HEK293 (cell line): ENCODE measurements around the gene UBR4.

ENCODE experiments used
- CTCF ChIA-PET: fragments of 350-600 bp; formaldehyde crosslinking; extraction: SDS; loops from one replicate; lab custom pipeline; 2021; ENCODE audit warnings: antibody characterized with exemption; lab: Yijun Ruan, JAX
- POLR2A ChIA-PET: fragments of 300-600 bp; formaldehyde crosslinking; extraction: SDS; loops from one replicate; lab custom pipeline; 2020; ENCODE audit warnings: antibody characterized with exemption, inconsistent platforms; lab: Yijun Ruan, JAX
- H3K27ac ChIP-seq: fragments of 200-500 bp; sonication (Bioruptor generic); 2 replicates; pipeline ENCODE4 v1.5.1; 2014; ENCODE audit warnings: low read depth, low read length, control low read depth, inconsistent platforms; ENCODE audit errors: extremely low read depth
- H3K36me3 ChIP-seq, 2 experiments: fragments of 200-500 bp in 1 of 2; sonication (Bioruptor generic) in 1 of 2; 1 replicate in 1 of 2; 2 replicates in 1 of 2; pipeline ENCODE4 v1.5.1; 2014 to 2017; ENCODE audit warnings: inconsistent platforms in 2 of 2, low read length in 2 of 2; ENCODE audit not compliant: control insufficient read depth in 2 of 2, insufficient read depth in 1 of 2
- H3K4me1 ChIP-seq: fragments of 200-500 bp; sonication (Bioruptor generic); 2 replicates; pipeline ENCODE4 v1.5.1; 2014; ENCODE audit warnings: mild to moderate bottlenecking, low read length, inconsistent platforms; ENCODE audit not compliant: control insufficient read depth, insufficient read depth
- H3K4me3 ChIP-seq: 2 replicates; pipeline ENCODE4 v1.5.1; 2011; ENCODE audit warnings: low read depth, mild to moderate bottlenecking, control low read depth, low read length, moderate library complexity
- H3K9me3 ChIP-seq: fragments of 200-500 bp; sonication (Bioruptor generic); 2 replicates; pipeline ENCODE4 v1.5.1; 2014; ENCODE audit warnings: low read depth, low read length, inconsistent platforms; ENCODE audit not compliant: control insufficient read depth, insufficient read depth
- HOXA7 ChIP-seq: sonication (generic); formaldehyde crosslinking; IDR thresholded peaks from 2 replicates; pipeline ENCODE4 v1.8.1; 2022; ENCODE audit warnings: missing genetic modification reagents, borderline replicate concordance
- KLF10 ChIP-seq: fragments of 450-650 bp; IDR thresholded peaks from 2 replicates; pipeline ENCODE4 v1.5.1; 2018; ENCODE audit warnings: missing biosample characterization, mild to moderate bottlenecking, missing genetic modification characterization
- SCRT1 ChIP-seq: fragments of 450-650 bp; formaldehyde crosslinking; IDR thresholded peaks from 2 replicates; pipeline ENCODE4 v1.5.1; 2016; ENCODE audit warnings: missing biosample characterization, missing genetic modification characterization, borderline replicate concordance
- WT1 ChIP-seq: fragments of 450-650 bp; formaldehyde crosslinking; IDR thresholded peaks from 2 replicates; pipeline ENCODE4 v1.5.1; 2016; ENCODE audit warnings: missing biosample characterization, missing genetic modification characterization
- ZBTB1 ChIP-seq: fragments of 450-650 bp; formaldehyde crosslinking; IDR thresholded peaks from 2 replicates; pipeline ENCODE4 v1.5.1; 2016; ENCODE audit warnings: missing biosample characterization, missing genetic modification characterization
- ZFP69B ChIP-seq: fragments of 450-650 bp; formaldehyde crosslinking; IDR thresholded peaks from 2 replicates; pipeline ENCODE4 v1.5.1; 2016; ENCODE audit warnings: missing biosample characterization, missing genetic modification characterization
- ZNF169 ChIP-seq: fragments of 450-650 bp; formaldehyde crosslinking; IDR thresholded peaks from 2 replicates; pipeline ENCODE4 v1.5.1; 2016; ENCODE audit warnings: missing biosample characterization, missing genetic modification characterization
- ZNF174 ChIP-seq: fragments of 450-650 bp; formaldehyde crosslinking; IDR thresholded peaks from 2 replicates; pipeline ENCODE4 v1.5.0; 2017; ENCODE audit warnings: missing biosample characterization, mild to moderate bottlenecking, missing genetic modification characterization
- ZNF175 ChIP-seq: fragments of 450-650 bp; formaldehyde crosslinking; IDR thresholded peaks from 2 replicates; pipeline ENCODE4 v1.5.1; 2016; ENCODE audit warnings: missing biosample characterization, missing genetic modification characterization
- ZNF19 ChIP-seq: fragments of 450-650 bp; formaldehyde crosslinking; IDR thresholded peaks from 2 replicates; pipeline ENCODE4; 2016; ENCODE audit warnings: missing biosample characterization, missing genetic modification characterization, low read depth
- ZNF214 ChIP-seq: fragments of 450-650 bp; formaldehyde crosslinking; IDR thresholded peaks from 2 replicates; pipeline ENCODE4 v1.5.1; 2017; ENCODE audit warnings: missing biosample characterization, mild to moderate bottlenecking, missing genetic modification characterization, borderline replicate concordance
- ZNF266 ChIP-seq: fragments of 450-650 bp; formaldehyde crosslinking; IDR thresholded peaks from 2 replicates; pipeline ENCODE4 v1.5.1; 2016; ENCODE audit warnings: missing biosample characterization, missing genetic modification characterization, low read depth
- ZNF274 ChIP-seq, 2 experiments: fragments of 200-500 bp in 1 of 2; fragments of 450-650 bp in 1 of 2; sonication (Bioruptor generic) in 1 of 2; formaldehyde crosslinking in 1 of 2; IDR thresholded peaks; 2 replicates each; pipeline versions ENCODE4 v1.5.1 to v1.6.1; 2014 to 2016; ENCODE audit warnings: borderline replicate concordance in 1 of 2, inconsistent platforms in 1 of 2, low read length in 1 of 2, missing biosample characterization in 1 of 2, missing genetic modification characterization in 1 of 2
- ZNF433 ChIP-seq: fragments of 450-650 bp; formaldehyde crosslinking; IDR thresholded peaks from 2 replicates; pipeline ENCODE4 v1.5.1; 2016; ENCODE audit warnings: missing biosample characterization, missing genetic modification characterization, low read depth
- ZNF510 ChIP-seq: fragments of 450-650 bp; formaldehyde crosslinking; IDR thresholded peaks from 2 replicates; pipeline ENCODE4 v1.5.1; 2018; ENCODE audit warnings: mild to moderate bottlenecking, missing genetic modification characterization, missing biosample characterization; ENCODE audit not compliant: insufficient replicate concordance
- ZNF521 ChIP-seq: fragments of 450-650 bp; formaldehyde crosslinking; IDR thresholded peaks from 2 replicates; pipeline ENCODE4 v1.5.1; 2017; ENCODE audit warnings: missing biosample characterization, mild to moderate bottlenecking, missing genetic modification characterization
- ZNF530 ChIP-seq: fragments of 450-650 bp; formaldehyde crosslinking; IDR thresholded peaks from 2 replicates; pipeline ENCODE4 v1.5.1; 2016; ENCODE audit warnings: low read depth, missing biosample characterization, missing genetic modification characterization
- ZNF658 ChIP-seq: fragments of 450-650 bp; formaldehyde crosslinking; IDR thresholded peaks from 2 replicates; pipeline ENCODE4; 2016; ENCODE audit warnings: missing biosample characterization, missing genetic modification characterization
- ZNF670 ChIP-seq: fragments of 450-650 bp; formaldehyde crosslinking; IDR thresholded peaks from 2 replicates; pipeline ENCODE4 v1.5.1; 2016; ENCODE audit warnings: missing biosample characterization, missing genetic modification characterization, low read depth
- ZNF768 ChIP-seq: fragments of 450-650 bp; formaldehyde crosslinking; IDR thresholded peaks from 2 replicates; pipeline ENCODE4 v1.5.1; 2018; ENCODE audit warnings: missing biosample characterization, mild to moderate bottlenecking, missing genetic modification characterization
- ZNF776 ChIP-seq: fragments of 450-650 bp; formaldehyde crosslinking; IDR thresholded peaks from 2 replicates; pipeline ENCODE4 v1.5.0; 2017; ENCODE audit warnings: missing biosample characterization, missing genetic modification characterization, borderline replicate concordance
- TF ChIP-seq, protein P1 (sequence below): fragments of 450-650 bp; formaldehyde crosslinking; IDR thresholded peaks from 2 replicates; pipeline ENCODE4 v1.5.1; 2016; ENCODE audit warnings: missing biosample characterization, missing genetic modification characterization
- TF ChIP-seq, protein P2 (sequence below): fragments of 450-650 bp; formaldehyde crosslinking; IDR thresholded peaks from 2 replicates; pipeline ENCODE4 v1.5.1; 2017; ENCODE audit warnings: missing biosample characterization, missing genetic modification characterization

The UBR4 gene

DNA sequence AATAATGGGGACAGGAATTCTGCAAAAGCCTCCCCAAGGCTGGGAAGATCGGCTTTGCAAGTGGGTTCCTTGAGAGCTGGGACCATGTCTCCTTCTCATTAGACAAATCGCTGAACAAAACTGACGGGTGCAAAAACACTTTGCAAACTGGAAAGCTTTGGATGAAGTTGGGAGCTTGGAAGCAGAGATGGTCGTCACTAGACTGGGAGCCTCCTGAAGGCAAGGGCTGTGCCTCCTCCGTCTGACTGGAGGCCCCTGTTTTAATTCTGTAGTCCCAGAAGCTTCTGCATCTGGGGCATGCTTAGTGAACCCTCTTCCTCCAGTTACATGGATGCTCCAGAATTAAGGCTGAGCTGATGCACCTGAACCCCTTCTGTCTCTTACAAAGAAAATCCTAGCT, 171.3 kb downstream of the UBR4 start:
- H3K27ac ChIP-seq, result no peak overlapping the region
- CTCF ChIA-PET, result interaction anchor here (1.1 kb wide), 2 partner anchors 12 to 132 kb away, joined by 3 to 4 read pairs; no protein-coding TSS in a partner anchor
- no peaks in the 10 kb centered on the region for H3K36me3 ChIP-seq
- POLR2A ChIA-PET, result no interaction called here
- no peak overlapping the region for H3K4me3 ChIP-seq
- H3K4me1 ChIP-seq, result 0 out of 2 replicates have a peak, but pooled peaks cover 4% of the 10 kb centered on the region
- H3K9me3 ChIP-seq, result no peaks in the 10 kb centered on the region
- TF ChIP-seq, protein P1, sequence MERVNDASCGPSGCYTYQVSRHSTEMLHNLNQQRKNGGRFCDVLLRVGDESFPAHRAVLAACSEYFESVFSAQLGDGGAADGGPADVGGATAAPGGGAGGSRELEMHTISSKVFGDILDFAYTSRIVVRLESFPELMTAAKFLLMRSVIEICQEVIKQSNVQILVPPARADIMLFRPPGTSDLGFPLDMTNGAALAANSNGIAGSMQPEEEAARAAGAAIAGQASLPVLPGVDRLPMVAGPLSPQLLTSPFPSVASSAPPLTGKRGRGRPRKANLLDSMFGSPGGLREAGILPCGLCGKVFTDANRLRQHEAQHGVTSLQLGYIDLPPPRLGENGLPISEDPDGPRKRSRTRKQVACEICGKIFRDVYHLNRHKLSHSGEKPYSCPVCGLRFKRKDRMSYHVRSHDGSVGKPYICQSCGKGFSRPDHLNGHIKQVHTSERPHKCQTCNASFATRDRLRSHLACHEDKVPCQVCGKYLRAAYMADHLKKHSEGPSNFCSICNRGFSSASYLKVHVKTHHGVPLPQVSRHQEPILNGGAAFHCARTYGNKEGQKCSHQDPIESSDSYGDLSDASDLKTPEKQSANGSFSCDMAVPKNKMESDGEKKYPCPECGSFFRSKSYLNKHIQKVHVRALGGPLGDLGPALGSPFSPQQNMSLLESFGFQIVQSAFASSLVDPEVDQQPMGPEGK (tag by site-specific recombination), result no peak
- TF ChIP-seq SCRT1 (tag by site-specific recombination) (no peak), ZNF521 (tag by site-specific recombination) (no peak), ZNF658 (tag by site-specific recombination) (no peak), ZNF169 (no peak), ZNF214 (tag by site-specific recombination) (no peak), ZNF175 (tag by site-specific recombination) (no peak), HOXA7 (CRISPR knock-in tag) (no peak), ZNF19 (tag by site-specific recombination) (no peak), ZNF768 (no peak), ZNF530 (tag by site-specific recombination) (no peak), ZNF266 (no peak), ZBTB1 (tag by site-specific recombination) (no peak), KLF10 (no peak), ZNF670 (tag by site-specific recombination) (no peak)
- TF ChIP-seq, all 188 proteins: peak for 0

GRCh38 chr1:19038096-19038495, 172.0 kb downstream of the UBR4 start:
- Histone ChIP-seq H3K36me3 (no peaks in the 10 kb centered on the region), H3K4me1 (0 out of 2 replicates have a peak, but pooled peaks cover 4% of the 10 kb centered on the region), H3K4me3 (no peak overlapping the region), H3K9me3 (no peaks in the 10 kb centered on the region)
- no peak for TF ChIP-seq ZFP69B (tag by site-specific recombination)
- TF ChIP-seq, protein P2, sequence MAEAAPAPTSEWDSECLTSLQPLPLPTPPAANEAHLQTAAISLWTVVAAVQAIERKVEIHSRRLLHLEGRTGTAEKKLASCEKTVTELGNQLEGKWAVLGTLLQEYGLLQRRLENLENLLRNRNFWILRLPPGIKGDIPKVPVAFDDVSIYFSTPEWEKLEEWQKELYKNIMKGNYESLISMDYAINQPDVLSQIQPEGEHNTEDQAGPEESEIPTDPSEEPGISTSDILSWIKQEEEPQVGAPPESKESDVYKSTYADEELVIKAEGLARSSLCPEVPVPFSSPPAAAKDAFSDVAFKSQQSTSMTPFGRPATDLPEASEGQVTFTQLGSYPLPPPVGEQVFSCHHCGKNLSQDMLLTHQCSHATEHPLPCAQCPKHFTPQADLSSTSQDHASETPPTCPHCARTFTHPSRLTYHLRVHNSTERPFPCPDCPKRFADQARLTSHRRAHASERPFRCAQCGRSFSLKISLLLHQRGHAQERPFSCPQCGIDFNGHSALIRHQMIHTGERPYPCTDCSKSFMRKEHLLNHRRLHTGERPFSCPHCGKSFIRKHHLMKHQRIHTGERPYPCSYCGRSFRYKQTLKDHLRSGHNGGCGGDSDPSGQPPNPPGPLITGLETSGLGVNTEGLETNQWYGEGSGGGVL, result no peak
- TF ChIP-seq WT1 (tag by site-specific recombination), result no peak
- TF ChIP-seq, all 188 proteins: peak for 0
- ChIA-PET POLR2A (interaction anchor here (1.3 kb wide), 1 partner anchor 81 kb away, joined by 3 read pairs; no protein-coding TSS in a partner anchor), CTCF (interaction anchor here (1.1 to 2.3 kb wide), 3 partner anchors 12 to 131 kb away, joined by 3 to 8 read pairs (median 4); no protein-coding TSS in a partner anchor)
- no peak overlapping the region for H3K27ac ChIP-seq

GRCh38 chr1:19037659-19038058, 172.4 kb downstream of the UBR4 start:
- no peaks in the 10 kb centered on the region for H3K9me3 ChIP-seq
- H3K27ac ChIP-seq, result no peak overlapping the region
- CTCF ChIA-PET, result interaction anchor here (2.3 kb wide), 1 partner anchor 125 kb away, joined by 8 read pairs; no protein-coding TSS in a partner anchor
- no peak overlapping the region for H3K4me3 ChIP-seq
- POLR2A ChIA-PET, result interaction anchor here (1.3 kb wide), 1 partner anchor 80 kb away, joined by 3 read pairs; no protein-coding TSS in a partner anchor
- H3K36me3 ChIP-seq, result no peaks in the 10 kb centered on the region
- H3K4me1 ChIP-seq, result 0 out of 2 replicates have a peak, but pooled peaks cover 4% of the 10 kb centered on the region
- TF ChIP-seq ZNF274 (IDR thresholded peaks at IDR 0.05; ENCODE audit: low read length), result no peak
- no peak for TF ChIP-seq ZNF274 (tag by site-specific recombination; IDR thresholded peaks at IDR 0.05; ENCODE audit: borderline replicate concordance)
- TF ChIP-seq ZNF174, result no peak
- TF ChIP-seq ZNF433 (tag by site-specific recombination), result no peak
- TF ChIP-seq ZNF776 (tag by site-specific recombination), result no peak
- TF ChIP-seq ZNF510 (tag by site-specific recombination), result no peak
